Ascending aorta (tissue), 2 donors: Measurements from ENCODE around the gene MT1M. TPM values are rescaled to one million over a fixed set of nuclear protein-coding genes. Genes with fewer than 3 reads are reported as not detected.

Experiments
- DNase-seq, 2 donors: peaks; one replicate each; pipeline ENCODE4 v3.0.0-alpha.2; 2019; ENCODE audit warnings: low spot score in 2 of 2
- H3K27ac ChIP-seq, 2 donors: fragments of 200-600 bp; sonication (generic); one replicate each; pipeline ENCODE4 v1.5.1; 2016 to 2017; ENCODE audit warnings: mild to moderate bottlenecking in 1 of 2
- H3K27me3 ChIP-seq: fragments of 200-600 bp; sonication (generic); one replicate; pipeline ENCODE4 v1.5.1; 2017
- H3K36me3 ChIP-seq, 2 donors: fragments of 200-600 bp; sonication (generic); one replicate each; pipeline ENCODE4 v1.5.1; 2016
- H3K4me1 ChIP-seq, 2 donors: fragments of 200-600 bp; sonication (generic); one replicate each; pipeline ENCODE4 v1.5.1; 2016 to 2017; ENCODE audit warnings: mild to moderate bottlenecking in 1 of 2
- H3K4me3 ChIP-seq, 2 donors: fragments of 200-600 bp; sonication (generic); one replicate each; pipeline ENCODE4 v1.5.1; 2016 to 2017; ENCODE audit warnings: mild to moderate bottlenecking in 1 of 2
- H3K9me3 ChIP-seq, 2 donors: fragments of 200-600 bp; sonication (generic); one replicate each; pipeline ENCODE4 v1.5.1; 2016
- intact Hi-C: fragments of 100-400 bp; cut with DNase I; formaldehyde crosslinking; loops from one replicate; pipeline ENCODE4 v1.15.1; 2023
- total RNA-seq: library from RNA; depleted of rRNA; stranded (reverse); fragments of >200 nt; gene quantifications from one replicate; pipeline ENCODE4 v1.1.0, GENCODE V29; 2016
- TF ChIP-seq, protein P1 (sequence below), 3 experiments: fragments of 200-600 bp in 2 of 3; fragments of 450-650 bp in 1 of 3; sonication (generic) in 2 of 3; IDR thresholded peaks; one replicate each; pipeline ENCODE4 v1.5.1; 2016 to 2019; ENCODE audit warnings: antibody characterized with exemption in 3 of 3, mild to moderate bottlenecking in 1 of 3, moderate library complexity in 1 of 3

The MT1M gene
- total RNA-seq, 1 donor from 2014 or later: 105 TPM

DNA sequence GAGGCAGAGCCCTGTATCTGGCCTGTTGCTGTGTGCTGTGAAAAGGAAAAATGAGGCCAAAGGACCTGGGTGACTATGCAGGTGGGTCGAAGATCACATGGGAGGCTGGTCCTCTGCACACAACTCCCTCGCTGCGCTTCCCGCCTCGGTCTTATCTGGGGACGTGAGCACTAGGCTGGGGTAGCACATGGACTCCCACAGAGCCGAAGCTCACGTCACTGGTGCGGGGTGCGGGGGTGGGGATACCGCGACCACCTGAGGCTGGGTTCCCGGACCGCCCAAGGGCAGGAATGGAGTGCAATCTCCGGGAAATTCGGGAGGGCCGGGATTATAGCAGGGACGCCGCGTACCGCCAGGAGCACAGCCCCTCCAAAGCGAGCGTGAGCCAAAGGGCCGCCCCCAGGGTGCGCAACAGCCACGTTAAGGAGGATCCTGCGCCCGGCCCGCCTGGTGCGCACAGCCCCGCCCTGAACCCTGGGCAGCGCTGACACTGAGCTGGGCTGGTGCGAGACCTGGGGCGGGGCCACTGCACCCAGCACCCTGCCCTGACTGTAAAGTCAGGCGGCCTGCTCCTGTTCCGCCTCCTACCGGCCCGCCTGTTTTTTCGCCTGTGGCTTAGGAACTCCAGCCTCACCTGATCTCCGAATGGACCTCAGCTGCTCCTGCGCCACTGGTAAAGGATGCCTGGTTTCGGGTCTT lies 10.8 kb downstream of the MT1M start:
- no peaks in the 10 kb centered on the region for H3K36me3 ChIP-seq
- peaks cover 6 to 23% of the 10 kb centered on the region in 2 donors for H3K4me1 ChIP-seq
- H3K27ac ChIP-seq: peak overlapping the region; percentile 62 to 78
- DNase-seq: peak; percentile 50 to 91
- TF ChIP-seq, protein P1, sequence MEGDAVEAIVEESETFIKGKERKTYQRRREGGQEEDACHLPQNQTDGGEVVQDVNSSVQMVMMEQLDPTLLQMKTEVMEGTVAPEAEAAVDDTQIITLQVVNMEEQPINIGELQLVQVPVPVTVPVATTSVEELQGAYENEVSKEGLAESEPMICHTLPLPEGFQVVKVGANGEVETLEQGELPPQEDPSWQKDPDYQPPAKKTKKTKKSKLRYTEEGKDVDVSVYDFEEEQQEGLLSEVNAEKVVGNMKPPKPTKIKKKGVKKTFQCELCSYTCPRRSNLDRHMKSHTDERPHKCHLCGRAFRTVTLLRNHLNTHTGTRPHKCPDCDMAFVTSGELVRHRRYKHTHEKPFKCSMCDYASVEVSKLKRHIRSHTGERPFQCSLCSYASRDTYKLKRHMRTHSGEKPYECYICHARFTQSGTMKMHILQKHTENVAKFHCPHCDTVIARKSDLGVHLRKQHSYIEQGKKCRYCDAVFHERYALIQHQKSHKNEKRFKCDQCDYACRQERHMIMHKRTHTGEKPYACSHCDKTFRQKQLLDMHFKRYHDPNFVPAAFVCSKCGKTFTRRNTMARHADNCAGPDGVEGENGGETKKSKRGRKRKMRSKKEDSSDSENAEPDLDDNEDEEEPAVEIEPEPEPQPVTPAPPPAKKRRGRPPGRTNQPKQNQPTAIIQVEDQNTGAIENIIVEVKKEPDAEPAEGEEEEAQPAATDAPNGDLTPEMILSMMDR (IDR thresholded peaks at IDR 0.05): peak; percentile 37 to 71 (median 53)
- peak overlapping the region; percentile 48 to 62 for H3K4me3 ChIP-seq
- H3K9me3 ChIP-seq: no peaks in the 10 kb centered on the region
- intact Hi-C loops: loop anchor here (5.0 kb wide), 1 partner anchor 126 kb away; no protein-coding TSS in a partner anchor
- no peaks in the 10 kb centered on the region for H3K27me3 ChIP-seq

DNA sequence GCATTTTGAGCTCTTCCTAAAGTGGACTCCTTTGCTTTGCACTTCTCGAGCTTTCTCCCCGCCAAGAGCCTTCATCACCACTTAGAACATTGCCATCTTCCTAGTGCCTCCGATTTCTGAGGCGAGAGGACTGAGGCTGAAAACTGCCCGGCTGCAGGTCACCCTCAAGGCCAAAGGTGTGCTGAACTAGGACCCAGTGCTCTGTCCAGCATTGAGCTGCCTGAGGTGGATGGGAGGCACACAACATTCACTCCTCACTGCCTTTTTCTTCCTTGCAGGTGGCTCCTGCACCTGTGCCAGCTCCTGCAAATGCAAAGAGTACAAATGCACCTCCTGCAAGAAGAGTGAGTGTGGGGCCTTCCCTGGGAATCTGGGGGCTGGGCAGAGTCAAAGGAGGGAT lies 11.4 kb downstream of the MT1M start:
- peaks cover 6 to 17% of the 10 kb centered on the region in 2 donors for H3K4me1 ChIP-seq
- intact Hi-C loops: loop anchor here (5.0 kb wide), 1 partner anchor 127 kb away; no protein-coding TSS in a partner anchor
- peak overlapping the region; percentile 62 to 78 for H3K27ac ChIP-seq
- H3K4me3 ChIP-seq: peak overlapping the region; percentile 48 to 62
- H3K27me3 ChIP-seq: no peaks in the 10 kb centered on the region
- DNase-seq: no peak
- TF ChIP-seq, protein P1 (IDR thresholded peaks at IDR 0.05): no peak
- no peaks in the 10 kb centered on the region for H3K9me3 ChIP-seq
- no peaks in the 10 kb centered on the region for H3K36me3 ChIP-seq

DNA sequence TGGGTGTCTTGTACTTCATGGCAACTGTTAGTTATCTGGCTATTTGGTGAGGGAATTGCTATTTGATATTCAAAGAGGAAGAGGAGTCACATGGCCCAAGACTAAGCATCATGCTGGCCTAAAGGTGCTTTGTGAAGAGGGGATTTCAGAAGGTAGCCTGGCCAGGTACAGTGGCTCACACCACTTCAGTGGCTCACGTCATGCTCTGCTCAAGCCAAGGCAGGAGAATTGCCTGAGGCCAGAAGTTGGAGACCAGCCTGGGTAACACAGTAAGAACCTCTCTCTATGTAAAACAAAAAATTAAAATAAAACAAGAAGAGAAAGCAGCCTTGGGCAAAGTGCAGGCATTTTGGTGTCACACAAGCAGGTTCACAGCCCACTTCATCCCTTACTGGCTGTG lies 12.9 kb downstream of the MT1M start:
- Histone ChIP-seq H3K4me1 (peaks cover 6 to 12% of the 10 kb centered on the region in 2 donors), H3K9me3 (no peaks in the 10 kb centered on the region), H3K27ac (no peak overlapping the region), H3K4me3 (no peak overlapping the region), H3K36me3 (no peaks in the 10 kb centered on the region), H3K27me3 (no peaks in the 10 kb centered on the region)
- DNase-seq: no peak
- intact Hi-C loops: no loop called here
- TF ChIP-seq, protein P1 (IDR thresholded peaks at IDR 0.05): no peak

DNA sequence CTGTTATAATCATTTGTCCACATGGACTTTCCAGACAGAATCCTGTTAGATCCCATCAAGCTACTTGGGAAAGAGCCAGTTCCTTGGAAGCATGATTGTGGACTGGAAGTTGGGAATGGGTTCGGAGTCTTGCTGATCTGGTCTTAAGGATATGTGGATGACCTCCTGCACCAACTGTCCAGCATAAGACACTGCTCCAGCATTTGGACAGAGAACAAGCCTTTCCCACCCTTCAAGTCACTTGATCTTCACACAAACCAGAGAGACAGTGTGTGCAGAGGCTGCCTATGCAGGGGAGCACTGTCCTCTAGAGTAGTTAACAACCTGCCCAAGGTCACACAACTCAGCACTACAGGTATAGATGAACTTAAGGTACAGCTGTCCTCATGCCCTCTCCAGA lies 13.4 kb downstream of the MT1M start:
- no peaks in the 10 kb centered on the region for H3K36me3 ChIP-seq
- peaks cover 6 to 12% of the 10 kb centered on the region in 2 donors for H3K4me1 ChIP-seq
- no peak for DNase-seq
- intact Hi-C loops: no loop called here
- no peak overlapping the region for H3K4me3 ChIP-seq
- TF ChIP-seq, protein P1 (IDR thresholded peaks at IDR 0.05): no peak
- no peak overlapping the region for H3K27ac ChIP-seq
- H3K27me3 ChIP-seq: no peaks in the 10 kb centered on the region
- no peaks in the 10 kb centered on the region for H3K9me3 ChIP-seq

DNA sequence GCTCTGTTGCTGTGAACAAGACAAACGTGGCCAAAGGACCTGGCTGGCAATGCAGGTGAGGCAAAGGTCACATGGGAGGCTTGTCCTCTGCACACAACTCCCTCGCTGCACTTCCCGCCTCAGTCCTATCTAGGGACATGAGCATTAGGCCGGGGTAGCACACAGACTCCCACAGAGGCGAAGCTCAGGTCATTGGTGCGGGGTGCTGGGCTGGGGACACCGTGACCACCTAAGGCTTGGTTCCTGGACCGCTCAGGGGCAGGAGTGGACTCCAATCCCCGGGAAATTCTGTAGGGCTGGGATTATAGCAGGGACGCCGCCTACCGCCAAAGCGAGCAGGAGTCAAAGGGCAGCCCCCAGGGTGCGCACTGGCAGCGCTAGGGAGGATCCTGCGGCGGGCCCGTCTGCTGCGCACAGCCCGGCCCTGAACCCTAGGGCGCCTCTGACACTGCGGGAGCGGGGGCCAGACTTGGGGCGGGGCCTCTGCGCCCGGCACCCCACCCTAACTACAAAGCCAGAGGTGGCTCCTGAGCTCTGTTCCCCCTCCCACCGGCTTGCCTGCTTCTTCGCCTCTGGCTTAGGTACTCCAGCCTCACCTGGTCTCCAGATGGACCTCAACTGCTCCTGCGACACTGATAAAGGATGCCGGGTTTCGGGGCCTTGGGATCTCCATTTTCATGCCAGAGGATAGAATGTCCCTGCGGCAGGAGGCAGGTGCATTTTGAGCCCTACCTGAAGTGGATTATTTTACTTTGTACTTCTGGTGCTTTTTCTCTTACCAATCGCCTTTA lies 15.4 kb downstream of the MT1M start:
- H3K36me3 ChIP-seq: no peaks in the 10 kb centered on the region
- intact Hi-C loops: no loop called here
- peaks cover 6 to 10% of the 10 kb centered on the region in 2 donors for H3K4me1 ChIP-seq
- no peak for DNase-seq
- H3K4me3 ChIP-seq: no peak overlapping the region
- no peaks in the 10 kb centered on the region for H3K27me3 ChIP-seq
- no peaks in the 10 kb centered on the region for H3K9me3 ChIP-seq
- H3K27ac ChIP-seq: no peak overlapping the region
- TF ChIP-seq, protein P1 (IDR thresholded peaks at IDR 0.05): no peak
